ENCODE data around the gene PCBP4.

Gene PCBP4

DNA sequence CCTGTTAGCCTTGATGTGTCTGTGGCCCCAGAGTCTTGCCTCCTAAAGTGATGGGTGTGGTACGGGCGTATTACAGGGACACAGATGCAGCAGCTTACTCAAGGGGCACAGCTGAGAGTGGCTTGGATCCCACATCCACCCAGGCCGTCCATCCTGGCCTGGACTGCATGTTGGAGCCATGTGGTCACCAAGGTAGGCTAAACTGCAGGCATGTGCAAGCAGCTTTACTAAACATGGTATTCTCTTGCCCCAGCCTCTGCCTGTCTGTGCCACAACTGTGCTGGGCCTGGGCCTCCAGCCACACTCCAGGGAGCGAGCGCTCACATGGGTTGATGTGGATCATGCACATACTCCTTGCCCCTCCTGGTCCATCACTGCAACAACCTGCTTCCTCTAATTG is 18.1 kb downstream of the PCBP4 start:
- TF ChIP-seq, protein P1, sequence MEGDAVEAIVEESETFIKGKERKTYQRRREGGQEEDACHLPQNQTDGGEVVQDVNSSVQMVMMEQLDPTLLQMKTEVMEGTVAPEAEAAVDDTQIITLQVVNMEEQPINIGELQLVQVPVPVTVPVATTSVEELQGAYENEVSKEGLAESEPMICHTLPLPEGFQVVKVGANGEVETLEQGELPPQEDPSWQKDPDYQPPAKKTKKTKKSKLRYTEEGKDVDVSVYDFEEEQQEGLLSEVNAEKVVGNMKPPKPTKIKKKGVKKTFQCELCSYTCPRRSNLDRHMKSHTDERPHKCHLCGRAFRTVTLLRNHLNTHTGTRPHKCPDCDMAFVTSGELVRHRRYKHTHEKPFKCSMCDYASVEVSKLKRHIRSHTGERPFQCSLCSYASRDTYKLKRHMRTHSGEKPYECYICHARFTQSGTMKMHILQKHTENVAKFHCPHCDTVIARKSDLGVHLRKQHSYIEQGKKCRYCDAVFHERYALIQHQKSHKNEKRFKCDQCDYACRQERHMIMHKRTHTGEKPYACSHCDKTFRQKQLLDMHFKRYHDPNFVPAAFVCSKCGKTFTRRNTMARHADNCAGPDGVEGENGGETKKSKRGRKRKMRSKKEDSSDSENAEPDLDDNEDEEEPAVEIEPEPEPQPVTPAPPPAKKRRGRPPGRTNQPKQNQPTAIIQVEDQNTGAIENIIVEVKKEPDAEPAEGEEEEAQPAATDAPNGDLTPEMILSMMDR (conservative IDR thresholded peaks at IDR 0.05) = no peak
- H3K27ac ChIP-seq = no peak overlapping the region

DNA sequence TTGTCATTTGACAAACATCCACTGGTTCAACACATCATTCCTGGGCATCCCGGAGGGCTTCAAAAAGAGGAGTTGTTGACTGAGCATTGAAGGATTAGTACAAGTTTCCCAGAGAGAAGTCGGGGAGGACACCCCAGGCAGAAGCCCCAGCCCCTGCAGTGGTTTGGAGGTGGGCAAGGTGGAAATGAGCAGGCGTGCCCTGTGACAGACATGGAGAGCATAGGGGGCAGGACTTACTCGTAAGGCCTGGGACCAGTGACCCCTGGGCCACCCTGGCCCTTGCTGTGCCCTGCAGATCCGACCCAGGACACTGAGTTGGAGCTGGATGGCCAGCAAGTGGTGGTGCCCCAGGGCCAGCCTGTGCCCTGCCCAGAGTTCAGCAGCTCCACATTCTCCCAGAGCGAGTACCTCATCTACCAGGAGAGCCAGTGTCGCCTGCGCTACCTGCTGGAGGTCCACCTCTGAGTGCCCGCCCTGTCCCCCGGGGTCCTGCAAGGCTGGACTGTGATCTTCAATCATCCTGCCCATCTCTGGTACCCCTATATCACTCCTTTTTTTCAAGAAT is 19.2 kb downstream of the PCBP4 start:
- TF ChIP-seq, protein P1 (conservative IDR thresholded peaks at IDR 0.05) = no peak
- H3K27ac ChIP-seq = no peak overlapping the region

DNA sequence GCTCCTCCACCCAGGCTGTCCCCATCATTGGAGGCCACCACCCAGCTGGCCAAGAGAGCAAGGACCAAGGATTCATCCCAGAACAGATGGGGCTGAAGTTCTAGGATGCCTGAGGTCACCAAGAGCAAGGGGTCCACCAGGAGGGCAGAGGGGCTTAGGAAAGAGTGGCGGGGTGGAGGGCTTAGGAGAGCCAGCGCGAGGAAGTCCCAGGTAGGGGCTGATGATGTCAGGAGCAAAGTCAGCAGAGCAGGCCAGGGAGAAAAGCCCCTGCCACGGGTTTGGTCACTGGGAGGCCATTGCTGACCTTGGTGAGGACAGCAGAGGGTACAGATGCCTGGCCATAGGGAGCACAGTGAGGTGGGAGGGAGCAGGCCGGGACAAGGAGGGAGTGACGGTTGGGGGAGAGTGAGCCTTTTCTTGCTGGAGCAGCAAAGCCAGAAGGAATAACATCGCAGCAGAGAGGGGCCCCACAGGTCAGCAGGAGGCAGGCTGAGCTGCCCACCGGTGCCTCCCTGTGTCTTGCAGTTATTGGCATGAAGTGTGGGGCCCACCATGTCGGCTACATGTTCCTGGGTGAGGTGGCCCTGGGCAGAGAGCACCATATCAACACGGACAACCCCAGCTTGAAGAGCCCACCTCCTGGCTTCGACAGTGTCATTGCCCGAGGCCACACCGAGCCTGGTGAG is 19.9 kb downstream of the PCBP4 start:
- TF ChIP-seq, protein P1 (conservative IDR thresholded peaks at IDR 0.05) = no peak
- H3K27ac ChIP-seq = no peak overlapping the region

DNA sequence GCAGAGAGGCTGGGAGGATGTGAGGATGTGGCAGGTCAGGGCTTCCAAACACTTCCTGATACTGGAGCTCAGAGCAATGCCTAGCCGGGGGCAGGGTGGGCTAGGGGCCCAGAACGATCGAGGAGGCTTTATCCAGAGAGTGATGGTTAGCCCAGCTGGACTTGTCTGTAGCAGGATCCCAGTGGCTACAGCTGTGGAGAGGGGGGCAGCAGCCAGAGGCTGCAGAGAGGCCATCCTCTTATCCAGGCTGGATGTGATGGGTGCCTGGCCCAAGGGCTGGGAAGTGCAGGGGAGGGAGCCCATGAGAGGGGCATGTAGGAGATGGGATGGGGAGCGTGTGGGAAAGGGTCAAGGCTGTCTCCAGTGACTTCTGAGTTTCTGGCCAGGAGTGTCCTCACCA is 20.5 kb downstream of the PCBP4 start:
- TF ChIP-seq, protein P1 (conservative IDR thresholded peaks at IDR 0.05) = no peak
- no peak overlapping the region for H3K27ac ChIP-seq

DNA sequence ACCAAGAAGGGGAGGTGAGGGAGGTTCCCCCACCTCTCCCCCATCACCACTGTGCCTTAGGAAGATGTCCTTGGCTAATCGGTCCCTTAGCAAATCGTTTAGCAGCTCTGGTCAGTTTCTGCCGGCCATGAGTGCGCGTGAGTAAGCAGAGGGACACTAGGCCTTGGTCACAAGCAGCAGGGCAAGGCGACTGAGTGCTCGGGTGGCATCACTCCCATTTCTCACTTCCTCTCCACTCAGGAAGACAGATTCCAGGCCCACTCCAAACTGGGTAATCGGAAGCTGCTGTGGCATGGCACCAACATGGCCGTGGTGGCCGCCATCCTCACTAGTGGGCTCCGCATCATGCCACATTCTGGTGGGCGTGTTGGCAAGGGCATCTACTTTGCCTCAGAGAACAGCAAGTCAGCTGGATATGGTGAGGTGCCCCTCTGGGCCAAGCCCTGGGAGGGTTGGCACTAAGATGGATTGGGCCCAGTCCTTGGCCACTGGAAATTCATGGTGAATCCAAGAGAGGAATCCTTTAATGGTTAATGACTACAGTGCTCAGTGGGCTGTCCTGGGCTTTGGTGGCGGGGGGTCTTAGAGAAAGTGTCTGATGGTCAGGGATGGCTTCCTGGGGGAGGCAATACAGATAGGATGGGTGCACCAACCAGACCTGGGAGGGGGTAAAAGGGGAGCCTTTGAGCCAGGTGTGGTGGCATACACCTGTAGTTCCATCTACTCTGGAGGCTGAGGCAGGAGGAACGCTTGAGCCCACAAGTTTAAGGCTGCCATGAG is 21.1 kb downstream of the PCBP4 start:
- H3K27ac ChIP-seq = no peak overlapping the region
- TF ChIP-seq, protein P1 (conservative IDR thresholded peaks at IDR 0.05) = no peak

DNA sequence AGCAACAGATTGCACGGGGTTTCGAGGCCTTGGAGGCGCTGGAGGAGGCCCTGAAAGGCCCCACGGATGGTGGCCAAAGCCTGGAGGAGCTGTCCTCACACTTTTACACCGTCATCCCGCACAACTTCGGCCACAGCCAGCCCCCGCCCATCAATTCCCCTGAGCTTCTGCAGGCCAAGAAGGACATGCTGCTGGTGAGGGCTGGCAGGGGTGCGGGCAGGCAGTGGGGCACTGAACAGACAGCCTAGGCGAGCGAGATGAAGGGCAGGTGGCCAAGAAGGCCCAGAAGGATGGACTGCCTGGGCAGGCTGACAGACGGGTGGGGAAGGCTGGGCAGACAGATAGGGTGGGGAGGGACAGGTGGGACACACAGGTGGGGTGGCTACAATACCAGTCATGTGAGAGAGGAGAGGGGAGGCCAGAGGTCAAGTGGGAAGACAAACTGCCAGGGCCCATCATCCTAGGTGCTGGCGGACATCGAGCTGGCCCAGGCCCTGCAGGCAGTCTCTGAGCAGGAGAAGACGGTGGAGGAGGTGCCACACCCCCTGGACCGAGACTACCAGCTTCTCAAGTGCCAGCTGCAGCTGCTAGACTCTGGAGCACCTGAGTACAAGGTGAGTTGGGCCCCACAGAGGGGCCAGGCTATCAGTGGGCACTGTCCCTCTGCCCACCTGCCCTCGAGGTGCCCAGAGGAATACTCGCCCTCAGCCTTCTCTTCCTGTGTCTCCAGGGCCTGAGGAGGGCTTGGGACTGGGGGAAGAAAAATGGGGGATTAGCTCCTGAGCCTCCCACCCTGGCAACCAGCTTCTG is 22.0 kb downstream of the PCBP4 start:
- TF ChIP-seq, protein P1 (conservative IDR thresholded peaks at IDR 0.05) = no peak
- H3K27ac ChIP-seq = no peak overlapping the region

Data from VCaP (cell line).